Jurkat, Clone E6-1 (cell line): ENCODE results near the gene ARID3A.
A peak's percentile ranks its signal among the peaks of the same experiment; 100 is the strongest.
"Not testable (repeated sequence)": the region's sequence is repeated elsewhere in the genome, so short reads cannot be mapped to it uniquely, and the experiment has no call there.

Experiments used
- DNase-seq: peaks from one replicate; pipeline ENCODE4 v3.0.0-alpha.2; 2011; ENCODE audit warnings: low read depth, low spot score
- H3K4me3 ChIP-seq: 2 replicates; pipeline ENCODE4 v1.5.1; 2011; ENCODE audit warnings: mild to moderate bottlenecking, low read length, control low read depth, moderate library complexity

Gene ARID3A

GRCh38 chr19:890831-891230 is 35.0 kb upstream of the ARID3A start:
- no peak for DNase-seq
- H3K4me3 ChIP-seq = no peak overlapping the region

GRCh38 chr19:891421-892200 is 34.2 kb upstream of the ARID3A start:
- not testable (repeated sequence) for DNase-seq
- peak overlapping the region; percentile 71 for H3K4me3 ChIP-seq

- H3K4me3 ChIP-seq = peak overlapping the region; percentile 71
- DNase-seq = no peak
Observed at GRCh38 chr19:892243-892893, 33.5 kb upstream of the ARID3A start.

- peak; percentile 90 for DNase-seq
- H3K4me3 ChIP-seq = peak within 1 kb of the TSS; percentile 71
Observed at GRCh38 chr19:892894-893689, 32.7 kb upstream of the ARID3A start, which contains the start of the genes MED16 and RNU6-9. TSS of gene MED16 (minus strand) at chr19:893187. CDS start at chr19:891131, 2,056 bp downstream. TSS of gene RNU6-9 (plus strand) at chr19:893484.

GRCh38 chr19:896434-896833 is 29.4 kb upstream of the ARID3A start:
- DNase-seq = no peak

GRCh38 chr19:896999-897398 is 28.8 kb upstream of the ARID3A start:
- no peak for DNase-seq

More at GRCh38 chr19:896434-896833, 29.4 kb upstream of the ARID3A start:
- H3K4me3 ChIP-seq = no peak overlapping the region

GRCh38 chr19:897442-898039 is 28.3 kb upstream of the ARID3A start:
- DNase-seq = no peak
- no peak overlapping the region for H3K4me3 ChIP-seq

More at GRCh38 chr19:896999-897398, 28.8 kb upstream of the ARID3A start:
- H3K4me3 ChIP-seq = no peak overlapping the region

- no peak overlapping the region for H3K4me3 ChIP-seq
- peak; percentile 84 for DNase-seq
Observed at GRCh38 chr19:898663-899062, 27.2 kb upstream of the ARID3A start.

- H3K4me3 ChIP-seq = no peak overlapping the region
- DNase-seq = no peak
Observed at GRCh38 chr19:899336-900042, 26.3 kb upstream of the ARID3A start.

- H3K4me3 ChIP-seq = no peak overlapping the region
- DNase-seq = no peak
Observed at GRCh38 chr19:900043-900301, 25.9 kb upstream of the ARID3A start.

- no peak for DNase-seq
- no peak overlapping the region for H3K4me3 ChIP-seq
Observed at GRCh38 chr19:900302-901111, 25.3 kb upstream of the ARID3A start.

GRCh38 chr19:901216-902092 is 24.4 kb upstream of the ARID3A start:
- no peak overlapping the region for H3K4me3 ChIP-seq
- DNase-seq = no peak

- H3K4me3 ChIP-seq = no peak overlapping the region
- DNase-seq = no peak
Observed at GRCh38 chr19:902093-902370, 23.8 kb upstream of the ARID3A start.

- no peak for DNase-seq
- no peak overlapping the region for H3K4me3 ChIP-seq
Observed at GRCh38 chr19:902446-903226, 23.2 kb upstream of the ARID3A start.

- no peak overlapping the region for H3K4me3 ChIP-seq
- DNase-seq = no peak
Observed at GRCh38 chr19:903266-903797, 22.5 kb upstream of the ARID3A start.

- no peak for DNase-seq
- H3K4me3 ChIP-seq = no peak overlapping the region
Observed at GRCh38 chr19:904545-904944, 21.3 kb upstream of the ARID3A start.

- no peak for DNase-seq
Observed at GRCh38 chr19:906480-906879, 19.4 kb upstream of the ARID3A start.

More at GRCh38 chr19:906480-906879, 19.4 kb upstream of the ARID3A start:
- no peak overlapping the region for H3K4me3 ChIP-seq
